Lung (tissue), 12 donors: Measurements from ENCODE around the gene MIPEP. TPM values are rescaled to one million over a fixed set of nuclear protein-coding genes. Genes with fewer than 3 reads are reported as not detected.
A peak's percentile ranks its signal among the peaks of the same experiment; 100 is the strongest.

Source experiments
- ATAC-seq: fragments of 200-7000 bp; cut with Tn5 transposase; one replicate; pipeline ENCODE4 v1.9.1; 2020; ENCODE audit warnings: moderate number of reproducible peaks; ENCODE audit not compliant: insufficient read depth, low FRiP score
- DNase-seq, 3 donors: peaks; one replicate each; pipeline ENCODE4 v3.0.0-alpha.2; 2013 to 2017
- H3K27ac ChIP-seq, 2 donors: one replicate each; pipeline ENCODE4 v1.5.1; 2013; ENCODE audit warnings: mild to moderate bottlenecking in 2 of 2, moderate library complexity in 2 of 2, control low read depth in 1 of 2, inconsistent platforms in 1 of 2, low read depth in 1 of 2, low read length in 1 of 2
- H3K27me3 ChIP-seq, 3 donors: one replicate each; pipeline ENCODE4 v1.5.1; 2013; ENCODE audit warnings: low read length in 2 of 3; ENCODE audit not compliant: control insufficient read depth in 3 of 3, insufficient read depth in 3 of 3
- H3K36me3 ChIP-seq, 4 donors: one replicate each; pipeline ENCODE4 v1.5.1; 2013; ENCODE audit warnings: low read length in 4 of 4, mild to moderate bottlenecking in 1 of 4, moderate library complexity in 1 of 4; ENCODE audit not compliant: control insufficient read depth in 4 of 4, insufficient read depth in 4 of 4
- H3K4me1 ChIP-seq, 5 donors: one replicate each; pipeline ENCODE4 v1.5.1; 2013; ENCODE audit warnings: low read length in 5 of 5, mild to moderate bottlenecking in 2 of 5, moderate library complexity in 1 of 5; ENCODE audit not compliant: control insufficient read depth in 5 of 5, insufficient read depth in 5 of 5
- H3K4me3 ChIP-seq: one replicate; pipeline ENCODE4 v1.5.1; 2013; ENCODE audit warnings: mild to moderate bottlenecking, control low read depth, moderate library complexity
- H3K9ac ChIP-seq, 2 donors: one replicate each; pipeline ENCODE4 v1.5.1; 2013; ENCODE audit warnings: low read length in 2 of 2, control low read depth in 1 of 2; ENCODE audit not compliant: insufficient read depth in 1 of 2
- H3K9me3 ChIP-seq, 4 donors: one replicate each; pipeline ENCODE4 v1.5.1; 2013; ENCODE audit warnings: low read length in 3 of 4, mild to moderate bottlenecking in 1 of 4, moderate library complexity in 1 of 4; ENCODE audit not compliant: control insufficient read depth in 4 of 4, insufficient read depth in 3 of 4
- CTCF ChIP-seq: IDR thresholded peaks from 2 replicates; pipeline ENCODE4 v1.5.1; 2012; ENCODE audit warnings: mild to moderate bottlenecking; ENCODE audit errors: control extremely low read depth, extremely low read depth
- WGBS, 2 donors: extraction: QIAGEN DNeasy Blood & Tissue Kit; methylation state at CpG; one replicate each; pipeline ENCODE4 v1.1.7; 2013; 5-methylcytosine and 5-hydroxymethylcytosine counted together
- polyA plus RNA-seq, 2 donors: library from polyadenylated mRNA; stranded (reverse); fragments of 200-250 nt; gene quantifications; one replicate each; pipeline ENCODE4 v1.2.1, GENCODE V29; 2013
- total RNA-seq, 2 donors: library from RNA; depleted of rRNA in 1 of 2; stranded (reverse); fragments of >200 nt in 1 of 2; gene quantifications; one replicate each; pipeline ENCODE4 v1.2.1, GENCODE V29; 2014 to 2021
- donor health status: control.
- donor health status: control.
- donor health status: Bipolar disorder and iron deficiency.
- donor health status: healthy.
- donor health status: DM: yes; HTN: yes; CAD: no.

Gene MIPEP
- total and polyA plus RNA-seq, 4 donors = 12.9 to 35.1 (median 25.3) TPM

GRCh38 chr13:23828866-23829265 is 60.3 kb downstream of the MIPEP start:
- no peak overlapping the region for H3K27ac ChIP-seq
- no peak overlapping the region for H3K4me3 ChIP-seq
- no peak for TF ChIP-seq CTCF
- DNase-seq = no peak
- no peaks in the 10 kb centered on the region for H3K9me3 ChIP-seq
- no peaks in the 10 kb centered on the region for H3K27me3 ChIP-seq
- H3K36me3 ChIP-seq = peaks cover 0 to 4% (median 2%) of the 10 kb centered on the region in 4 donors
- ATAC-seq = no peak
- H3K9ac ChIP-seq = no peak overlapping the region
- WGBS, 2 donors = 88 to 96% methylated on average over 4 of the region's 4 CpGs
- peaks cover 0 to 7% (median 0%) of the 10 kb centered on the region in 5 donors for H3K4me1 ChIP-seq

GRCh38 chr13:23828086-23828485 is 61.1 kb downstream of the MIPEP start:
- no peak for ATAC-seq
- no peak overlapping the region for H3K4me3 ChIP-seq
- no peaks in the 10 kb centered on the region for H3K27me3 ChIP-seq
- no peak overlapping the region for H3K9ac ChIP-seq
- peaks cover 0 to 4% (median 1%) of the 10 kb centered on the region in 4 donors for H3K36me3 ChIP-seq
- peaks cover 0 to 7% (median 0%) of the 10 kb centered on the region in 5 donors for H3K4me1 ChIP-seq
- no peaks in the 10 kb centered on the region for H3K9me3 ChIP-seq
- 69 to 81% methylated on average over 4 of the region's 4 CpGs for WGBS, 2 donors
- TF ChIP-seq CTCF = no peak
- no peak overlapping the region for H3K27ac ChIP-seq
- DNase-seq = no peak

- Histone ChIP-seq H3K27ac (no peak overlapping the region), H3K4me3 (no peak overlapping the region), H3K9me3 (no peaks in the 10 kb centered on the region), H3K36me3 (peaks cover 0 to 4% (median 2%) of the 10 kb centered on the region in 4 donors), H3K27me3 (no peaks in the 10 kb centered on the region), H3K4me1 (peaks cover 0 to 7% (median 0%) of the 10 kb centered on the region in 5 donors), H3K9ac (no peak overlapping the region)
- WGBS, 2 donors = 94 to 95% methylated on average over 2 of the region's 2 CpGs
- TF ChIP-seq CTCF = no peak
- ATAC-seq = no peak
- no peak for DNase-seq
Measured at GRCh38 chr13:23825179-23825578, 64.0 kb downstream of the MIPEP start.

GRCh38 chr13:23824371-23824770 is 64.8 kb downstream of the MIPEP start:
- Histone ChIP-seq H3K4me3 (no peak overlapping the region), H3K9me3 (no peaks in the 10 kb centered on the region), H3K4me1 (peaks cover 0 to 7% (median 0%) of the 10 kb centered on the region in 5 donors), H3K36me3 (peaks cover 0 to 4% (median 2%) of the 10 kb centered on the region in 4 donors), H3K27ac (no peak overlapping the region), H3K27me3 (no peaks in the 10 kb centered on the region), H3K9ac (no peak overlapping the region)
- DNase-seq (peak in 1 of 3 donors; percentile 61), ATAC-seq (no peak)
- TF ChIP-seq CTCF = no peak
- WGBS, 2 donors = 71 to 83% methylated on average over 3 of the region's 3 CpGs
